Omental fat pad (tissue), 4 donors: ENCODE results near the gene KRTAP13-3. TPM values are rescaled to one million over a fixed set of nuclear protein-coding genes. Genes with fewer than 3 reads are reported as not detected.

Experiments
- ATAC-seq: fragments of 150-250 bp; one replicate; pipeline ENCODE4 v1.9.1; 2016; ENCODE audit warnings: mild to moderate bottlenecking, moderate library complexity; ENCODE audit not compliant: low FRiP score
- DNase-seq: peaks from one replicate; pipeline ENCODE4 v3.0.0-alpha.2; 2019; ENCODE audit warnings: low spot score
- total RNA-seq, 4 donors: library from RNA; depleted of rRNA; stranded (reverse); fragments of >200 nt; gene quantifications; one replicate each; pipeline ENCODE4 v1.1.0, GENCODE V29; 2016
- TF ChIP-seq, protein P1 (sequence below), 3 donors: fragments of 450-650 bp; IDR thresholded peaks; one replicate each; pipeline ENCODE4 v1.5.1; 2016 to 2017; ENCODE audit warnings: antibody characterized with exemption in 3 of 3, mild to moderate bottlenecking in 3 of 3, moderate library complexity in 2 of 3

The KRTAP13-3 gene
- total RNA-seq, 4 donors from 2014 or later, result not detected

DNA sequence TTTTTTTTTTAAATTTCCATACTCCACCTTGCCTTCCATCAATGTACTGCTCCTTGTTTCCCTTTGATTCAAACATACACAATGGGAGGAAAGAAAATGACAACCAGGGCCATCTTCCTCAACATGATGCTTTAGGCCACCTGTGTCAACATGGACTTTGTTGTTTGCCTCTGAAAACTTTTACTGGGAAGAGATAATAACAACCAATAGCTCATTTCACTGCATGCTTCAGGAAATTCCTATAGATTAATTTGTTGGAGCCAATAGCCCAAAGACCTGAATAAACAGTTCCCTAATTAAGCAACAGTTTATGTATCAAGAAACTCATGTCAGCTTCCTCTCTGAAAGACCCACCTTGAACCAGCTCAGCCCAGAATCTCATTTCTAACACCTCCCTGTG is 17.5 kb upstream of the KRTAP13-3 start:
- ATAC-seq, result no peak

DNA sequence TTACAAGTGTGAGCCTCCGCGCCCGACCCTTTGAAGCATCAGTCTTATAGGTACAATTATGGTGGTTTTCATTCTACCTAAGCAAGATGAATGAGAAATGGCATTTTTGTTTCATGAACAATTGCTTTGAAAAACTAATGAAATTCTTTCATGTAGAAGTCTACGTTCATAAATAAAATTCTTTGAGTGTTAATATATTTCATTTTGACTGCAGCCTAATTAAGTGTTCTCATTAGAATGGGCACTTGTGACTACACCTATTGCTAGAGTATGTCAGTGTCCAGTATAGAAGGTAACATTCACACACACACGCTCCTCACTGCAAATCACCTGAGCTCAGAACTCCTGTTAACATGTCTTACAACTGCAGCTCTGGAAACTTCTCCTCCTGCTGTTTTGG is 14.2 kb upstream of the KRTAP13-3 start, which contains the start of gene KRTAP15-1:
KRTAP15-1 (plus strand) TSS at position 301 of the 400 bp plus-strand sequence; CDS start at position 354, 53 bp downstream.
- ATAC-seq (no peak), DNase-seq (no peak)
- TF ChIP-seq, protein P1, sequence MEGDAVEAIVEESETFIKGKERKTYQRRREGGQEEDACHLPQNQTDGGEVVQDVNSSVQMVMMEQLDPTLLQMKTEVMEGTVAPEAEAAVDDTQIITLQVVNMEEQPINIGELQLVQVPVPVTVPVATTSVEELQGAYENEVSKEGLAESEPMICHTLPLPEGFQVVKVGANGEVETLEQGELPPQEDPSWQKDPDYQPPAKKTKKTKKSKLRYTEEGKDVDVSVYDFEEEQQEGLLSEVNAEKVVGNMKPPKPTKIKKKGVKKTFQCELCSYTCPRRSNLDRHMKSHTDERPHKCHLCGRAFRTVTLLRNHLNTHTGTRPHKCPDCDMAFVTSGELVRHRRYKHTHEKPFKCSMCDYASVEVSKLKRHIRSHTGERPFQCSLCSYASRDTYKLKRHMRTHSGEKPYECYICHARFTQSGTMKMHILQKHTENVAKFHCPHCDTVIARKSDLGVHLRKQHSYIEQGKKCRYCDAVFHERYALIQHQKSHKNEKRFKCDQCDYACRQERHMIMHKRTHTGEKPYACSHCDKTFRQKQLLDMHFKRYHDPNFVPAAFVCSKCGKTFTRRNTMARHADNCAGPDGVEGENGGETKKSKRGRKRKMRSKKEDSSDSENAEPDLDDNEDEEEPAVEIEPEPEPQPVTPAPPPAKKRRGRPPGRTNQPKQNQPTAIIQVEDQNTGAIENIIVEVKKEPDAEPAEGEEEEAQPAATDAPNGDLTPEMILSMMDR (IDR thresholded peaks at IDR 0.05), result no peak

More for the DNA sequence above, 17.5 kb upstream of the KRTAP13-3 start:
- DNase-seq, result no peak
- TF ChIP-seq, protein P1 (IDR thresholded peaks at IDR 0.05), result no peak

DNA sequence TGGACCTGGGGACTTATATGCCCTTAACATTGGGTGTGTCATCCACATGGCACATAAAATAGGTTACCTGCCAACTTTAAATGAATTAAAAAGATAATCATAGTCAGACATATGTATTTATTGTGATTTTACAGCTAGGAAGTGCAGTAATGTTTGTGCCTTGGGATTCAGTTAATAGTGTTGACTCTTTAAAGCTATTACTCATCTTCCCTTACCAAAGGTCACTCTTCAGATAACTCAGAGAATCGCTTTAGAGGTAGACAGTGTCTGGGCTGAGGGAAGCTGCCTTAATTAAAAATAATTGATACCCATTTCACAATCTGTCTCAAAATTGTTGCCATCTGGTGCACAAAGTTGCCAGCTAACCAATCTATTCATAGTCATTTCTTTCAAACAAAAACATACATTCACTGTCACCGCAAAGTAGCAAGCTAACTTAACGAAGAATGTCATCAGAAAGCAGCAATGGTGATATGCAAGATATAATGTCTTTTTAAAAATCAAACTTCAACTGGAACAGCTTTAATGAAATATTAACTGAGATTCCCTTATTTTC is 11.4 kb upstream of the KRTAP13-3 start:
- ATAC-seq (no peak), DNase-seq (no peak)
- TF ChIP-seq, protein P1 (IDR thresholded peaks at IDR 0.05), result no peak

DNA sequence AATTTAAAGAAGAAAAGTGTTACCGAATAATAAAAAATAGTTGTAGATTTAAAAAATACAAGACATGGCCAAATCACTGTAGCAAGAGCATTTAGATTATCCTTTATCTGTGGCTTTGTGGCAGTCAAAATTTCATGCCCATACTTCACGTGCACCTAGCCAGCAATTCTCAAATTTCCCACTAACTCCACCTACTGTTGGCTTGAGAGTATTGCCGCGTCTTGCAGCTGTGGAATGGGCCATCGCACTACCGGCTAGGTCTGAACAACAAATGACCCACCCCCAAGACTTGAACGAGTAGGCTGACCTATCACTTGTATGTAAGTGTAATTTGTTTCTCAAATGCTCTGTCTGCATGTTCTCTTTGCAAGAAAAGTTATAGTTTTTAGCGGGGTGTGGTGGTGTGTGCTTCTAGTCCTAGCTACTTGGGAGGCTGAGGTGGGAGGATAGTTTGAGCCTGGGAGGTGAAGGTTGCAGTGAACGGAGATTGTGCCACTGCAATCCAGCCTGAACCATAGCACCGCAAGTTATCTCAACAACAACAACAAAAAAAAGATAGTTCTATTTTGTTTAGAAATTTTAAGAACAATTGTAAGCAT is 8.4 kb upstream of the KRTAP13-3 start:
- DNase-seq (no peak), ATAC-seq (peak; percentile 37)
- TF ChIP-seq, protein P1 (IDR thresholded peaks at IDR 0.05), result no peak

DNA sequence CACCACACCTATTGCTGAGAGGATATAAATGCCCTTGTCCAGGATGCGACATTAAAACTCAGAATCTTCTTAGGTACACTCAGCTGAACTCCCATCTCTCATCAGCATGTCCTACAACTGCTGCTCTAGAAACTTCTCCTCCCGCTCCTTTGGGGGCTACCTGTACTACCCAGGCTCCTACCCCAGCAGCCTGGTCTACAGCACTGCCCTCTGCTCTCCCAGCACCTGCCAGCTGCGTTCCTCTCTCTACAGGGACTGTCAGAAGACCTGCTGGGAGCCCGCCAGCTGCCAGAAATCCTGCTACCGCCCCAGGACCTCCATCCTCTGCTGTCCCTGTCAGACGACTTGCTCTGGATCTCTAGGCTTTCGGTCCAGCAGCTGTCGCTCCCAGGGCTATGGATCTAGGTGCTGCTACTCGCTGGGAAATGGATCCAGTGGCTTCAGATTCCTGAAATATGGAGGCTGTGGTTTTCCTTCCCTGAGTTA is 4.5 kb upstream of the KRTAP13-3 start, which contains the start of gene KRTAP13-4:
KRTAP13-4 (plus strand) TSS at position 51 of the 486 bp plus-strand sequence; CDS start at position 107, 56 bp downstream.
- no peak for DNase-seq
- no peak for ATAC-seq
- TF ChIP-seq, protein P1 (IDR thresholded peaks at IDR 0.05), result no peak

DNA sequence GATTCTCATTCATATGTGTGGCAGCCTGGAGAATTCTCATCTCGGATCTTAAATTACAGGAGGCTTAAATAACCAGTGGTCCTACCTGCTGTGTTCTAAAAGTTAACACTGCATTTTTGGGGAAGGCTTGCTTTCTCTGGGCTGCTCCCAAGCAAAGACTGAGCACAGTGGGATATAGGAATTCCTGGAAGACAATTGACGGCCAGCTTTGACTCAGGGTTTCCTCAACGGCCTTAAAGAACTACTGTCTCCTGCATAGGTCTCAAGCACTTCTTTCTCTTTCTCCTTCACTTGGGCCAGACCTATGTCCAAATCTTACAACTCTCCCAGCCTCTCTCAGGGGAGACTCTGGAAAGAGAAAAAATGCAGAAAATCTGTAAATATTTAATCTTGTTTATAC is 1.0 kb upstream of the KRTAP13-3 start:
- TF ChIP-seq, protein P1 (IDR thresholded peaks at IDR 0.05), result no peak
- ATAC-seq, result no peak
- DNase-seq, result no peak

DNA sequence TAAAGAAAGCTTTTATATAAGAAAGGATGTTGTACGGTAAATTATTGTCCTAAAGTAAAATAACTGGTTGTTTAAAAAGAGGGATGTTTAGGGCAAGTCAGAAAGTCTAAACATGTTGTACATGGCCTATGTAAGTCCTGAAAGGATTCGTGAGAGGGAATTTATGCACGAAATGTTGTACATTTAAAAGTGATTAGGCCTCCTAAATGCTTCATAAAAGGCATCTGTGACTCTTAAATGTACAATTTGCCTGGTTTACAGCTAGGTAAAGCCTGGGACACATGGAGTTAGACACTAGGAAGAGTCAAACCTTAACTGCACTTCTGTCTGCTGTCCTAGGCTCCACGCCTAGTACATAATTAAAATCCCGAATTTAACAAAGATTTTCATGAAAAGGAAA is 9.7 kb downstream of the KRTAP13-3 start:
- TF ChIP-seq, protein P1 (IDR thresholded peaks at IDR 0.05), result no peak
- no peak for DNase-seq
- ATAC-seq, result no peak
